ENCODE measurements around the gene HS6ST2.

HS6ST2 gene

GRCh38 chrX:132671229-132671641 is 287.2 kb downstream of the HS6ST2 start:
- DNase-seq = no peak

- no peak for DNase-seq
Observed at GRCh38 chrX:132669142-132669541, 289.3 kb downstream of the HS6ST2 start.

- DNase-seq = no peak
Observed at GRCh38 chrX:132668178-132668577, 290.3 kb downstream of the HS6ST2 start.

GRCh38 chrX:132665676-132666075 is 292.8 kb downstream of the HS6ST2 start:
- DNase-seq = no peak

GRCh38 chrX:132664273-132664672 is 294.2 kb downstream of the HS6ST2 start:
- DNase-seq = no peak

- DNase-seq = no peak
Observed at GRCh38 chrX:132662844-132663243, 295.6 kb downstream of the HS6ST2 start.

- DNase-seq = no peak
Observed at GRCh38 chrX:132657876-132658275, 300.6 kb downstream of the HS6ST2 start.

GRCh38 chrX:132652871-132653270 is 305.6 kb downstream of the HS6ST2 start:
- DNase-seq = no peak

GRCh38 chrX:132651421-132652086 is 306.9 kb downstream of the HS6ST2 start:
- DNase-seq = no peak

- no peak for DNase-seq
Observed at GRCh38 chrX:132648895-132649294, 309.5 kb downstream of the HS6ST2 start.

- DNase-seq = no peak
Observed at GRCh38 chrX:132639446-132639845, 319.0 kb downstream of the HS6ST2 start.

GRCh38 chrX:132638313-132638712 is 320.1 kb downstream of the HS6ST2 start:
- DNase-seq = no peak

- DNase-seq = peak in 1 of 2 experiments; percentile 13
Observed at GRCh38 chrX:132636080-132636479, 322.3 kb downstream of the HS6ST2 start.

GRCh38 chrX:132634521-132634920 is 323.9 kb downstream of the HS6ST2 start:
- no peak for DNase-seq

GRCh38 chrX:132631579-132632232 is 326.7 kb downstream of the HS6ST2 start:
- DNase-seq = peak in 1 of 2 experiments; percentile 50

- DNase-seq = no peak
Observed at GRCh38 chrX:132624466-132624865, 334.0 kb downstream of the HS6ST2 start.

- DNase-seq = no peak
Observed at GRCh38 chrX:132623942-132624341, 334.5 kb downstream of the HS6ST2 start.

- no peak for DNase-seq
Observed at GRCh38 chrX:132623300-132623699, 335.1 kb downstream of the HS6ST2 start.

- no peak for DNase-seq
Observed at GRCh38 chrX:132622130-132622529, 336.3 kb downstream of the HS6ST2 start.

- no peak for DNase-seq
Observed at GRCh38 chrX:132618810-132619209, 339.6 kb downstream of the HS6ST2 start.

GRCh38 chrX:132615391-132616131 is 342.9 kb downstream of the HS6ST2 start:
- peak; percentile 16 to 47 for DNase-seq

- DNase-seq = peak in 1 of 2 experiments; percentile 5
Observed at GRCh38 chrX:132614297-132614696, 344.1 kb downstream of the HS6ST2 start.

- no peak for DNase-seq
Observed at GRCh38 chrX:132613801-132614200, 344.6 kb downstream of the HS6ST2 start.

Measured in NCI-H526 (cell line).